ENCODE measurements around the gene NEU4. TPM values are rescaled to one million over a fixed set of nuclear protein-coding genes. Genes with fewer than 3 reads are reported as not detected.
"Not testable (repeated sequence)": the region's sequence is repeated elsewhere in the genome, so short reads cannot be mapped to it uniquely, and the experiment has no call there.

The NEU4 gene, protein sequence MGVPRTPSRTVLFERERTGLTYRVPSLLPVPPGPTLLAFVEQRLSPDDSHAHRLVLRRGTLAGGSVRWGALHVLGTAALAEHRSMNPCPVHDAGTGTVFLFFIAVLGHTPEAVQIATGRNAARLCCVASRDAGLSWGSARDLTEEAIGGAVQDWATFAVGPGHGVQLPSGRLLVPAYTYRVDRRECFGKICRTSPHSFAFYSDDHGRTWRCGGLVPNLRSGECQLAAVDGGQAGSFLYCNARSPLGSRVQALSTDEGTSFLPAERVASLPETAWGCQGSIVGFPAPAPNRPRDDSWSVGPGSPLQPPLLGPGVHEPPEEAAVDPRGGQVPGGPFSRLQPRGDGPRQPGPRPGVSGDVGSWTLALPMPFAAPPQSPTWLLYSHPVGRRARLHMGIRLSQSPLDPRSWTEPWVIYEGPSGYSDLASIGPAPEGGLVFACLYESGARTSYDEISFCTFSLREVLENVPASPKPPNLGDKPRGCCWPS
- 0.10 and 0.31 TPM in 2 replicates for total RNA-seq

DNA sequence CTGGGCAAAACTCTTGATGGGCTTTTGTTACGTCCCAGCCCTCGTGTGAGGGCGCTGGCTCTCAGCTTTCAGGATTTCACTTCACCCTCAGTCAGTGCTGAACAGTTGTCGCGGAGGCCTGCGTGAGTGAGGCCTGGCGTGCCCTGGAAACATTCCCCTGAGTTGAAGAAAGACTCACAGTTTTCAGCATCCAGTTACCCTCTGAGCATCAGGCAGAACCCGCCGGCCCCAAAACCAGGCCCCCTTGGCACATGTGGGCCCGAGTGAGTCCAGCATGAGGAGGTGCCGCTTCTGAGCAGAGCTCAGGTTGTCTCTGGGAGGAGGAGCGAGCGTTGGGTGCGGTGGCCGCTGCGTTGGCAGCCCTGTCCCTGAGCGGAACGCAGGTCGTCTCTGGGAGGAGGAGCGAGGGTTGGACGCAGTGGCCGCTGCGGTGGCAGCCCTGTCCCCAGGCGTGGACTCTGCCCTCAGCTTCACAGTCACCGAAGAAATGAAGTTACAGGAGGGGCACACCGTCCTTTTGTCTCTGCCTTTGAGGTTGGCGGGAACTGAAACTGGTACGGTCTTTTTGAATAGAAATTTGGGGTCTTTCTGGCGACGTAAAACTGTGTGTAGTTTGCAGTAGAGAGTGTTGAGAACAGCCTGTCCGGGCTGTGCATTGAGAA is at the start of gene NEU4:
Gene NEU4, plus strand, starts transcription at position 473 of the 662 bp plus-strand sequence. CDS start 5,292 bp downstream, outside the sequence.
- intact Hi-C loops (cut with micrococcal nuclease), result no loop called here
- DNase-seq (no peak), ATAC-seq (ENCODE audit: low read depth) (no peak)
- Mint-ChIP-seq H3K4me1 (peaks cover 21% of the 10 kb centered on the region), H3K36me3 (ENCODE audit: low read depth) (no peaks in the 10 kb centered on the region), H3K27ac (no peak within 1 kb of the TSS), H3K4me3 (no peak within 1 kb of the TSS), H3K27me3 (peaks cover 9% of the 10 kb centered on the region), H3K9me3 (no peaks in the 10 kb centered on the region)
- CTCF ChIA-PET, result no interaction called here
- TF ChIP-seq, protein P1, sequence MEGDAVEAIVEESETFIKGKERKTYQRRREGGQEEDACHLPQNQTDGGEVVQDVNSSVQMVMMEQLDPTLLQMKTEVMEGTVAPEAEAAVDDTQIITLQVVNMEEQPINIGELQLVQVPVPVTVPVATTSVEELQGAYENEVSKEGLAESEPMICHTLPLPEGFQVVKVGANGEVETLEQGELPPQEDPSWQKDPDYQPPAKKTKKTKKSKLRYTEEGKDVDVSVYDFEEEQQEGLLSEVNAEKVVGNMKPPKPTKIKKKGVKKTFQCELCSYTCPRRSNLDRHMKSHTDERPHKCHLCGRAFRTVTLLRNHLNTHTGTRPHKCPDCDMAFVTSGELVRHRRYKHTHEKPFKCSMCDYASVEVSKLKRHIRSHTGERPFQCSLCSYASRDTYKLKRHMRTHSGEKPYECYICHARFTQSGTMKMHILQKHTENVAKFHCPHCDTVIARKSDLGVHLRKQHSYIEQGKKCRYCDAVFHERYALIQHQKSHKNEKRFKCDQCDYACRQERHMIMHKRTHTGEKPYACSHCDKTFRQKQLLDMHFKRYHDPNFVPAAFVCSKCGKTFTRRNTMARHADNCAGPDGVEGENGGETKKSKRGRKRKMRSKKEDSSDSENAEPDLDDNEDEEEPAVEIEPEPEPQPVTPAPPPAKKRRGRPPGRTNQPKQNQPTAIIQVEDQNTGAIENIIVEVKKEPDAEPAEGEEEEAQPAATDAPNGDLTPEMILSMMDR (IDR thresholded peaks at IDR 0.05), result no peak
- POLR2A ChIA-PET, result no interaction called here

DNA sequence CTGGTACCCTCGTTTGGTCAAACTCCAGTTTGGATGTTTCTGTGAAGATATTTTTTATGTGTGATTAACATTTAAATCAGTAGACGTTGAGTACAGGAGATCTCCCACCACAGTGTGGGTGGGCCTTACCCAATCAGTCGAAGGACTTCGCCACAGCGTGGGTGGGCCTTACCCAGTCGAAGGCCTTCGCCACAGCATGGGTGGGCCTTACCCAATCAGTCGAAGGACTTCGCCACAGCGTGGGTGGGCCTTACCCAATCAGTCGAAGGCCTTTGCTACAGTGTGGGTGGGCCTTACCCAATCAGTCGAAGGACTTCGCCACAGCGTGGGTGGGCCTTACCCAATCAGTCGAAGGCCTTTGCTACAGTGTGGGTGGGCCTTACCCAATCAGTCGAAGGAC is 49.1 kb upstream of the NEU4 start:
- intact Hi-C loops (cut with micrococcal nuclease); H3K27me3 Mint-ChIP-seq; H3K4me1 Mint-ChIP-seq; H3K4me3 Mint-ChIP-seq; CTCF ChIA-PET; DNase-seq; POLR2A ChIA-PET; H3K9me3 Mint-ChIP-seq; ATAC-seq (ENCODE audit: low read depth): not testable (repeated sequence)
- Mint-ChIP-seq H3K36me3 (ENCODE audit: low read depth) (peaks cover 43% of the 10 kb centered on the region), H3K27ac (peak overlapping the region; percentile 8)

DNA sequence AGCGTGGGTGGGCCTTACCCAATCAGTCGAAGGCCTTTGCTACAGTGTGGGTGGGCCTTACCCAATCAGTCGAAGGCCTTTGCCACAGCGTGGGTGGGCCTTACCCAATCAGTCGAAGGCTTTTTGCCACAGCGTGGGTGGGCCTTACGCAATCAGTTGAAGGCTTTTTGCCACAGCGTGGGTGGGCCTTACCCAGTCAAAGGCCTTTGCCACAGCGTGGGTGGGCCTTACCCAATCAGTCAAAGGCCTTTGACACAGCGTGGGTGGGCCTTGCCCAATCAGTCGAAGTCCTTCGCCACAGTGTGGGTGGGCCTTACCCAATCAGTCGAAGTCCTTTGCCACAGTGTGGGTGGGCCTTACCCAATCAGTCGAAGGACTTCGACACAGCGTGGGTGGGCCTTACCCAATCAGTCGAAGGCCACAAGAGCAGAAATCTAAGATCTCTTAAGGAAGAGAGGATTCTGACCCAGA is 48.7 kb upstream of the NEU4 start:
- H3K36me3 Mint-ChIP-seq (ENCODE audit: low read depth), result peaks cover 40% of the 10 kb centered on the region
- no peak for DNase-seq
- CTCF ChIA-PET, result no interaction called here
- intact Hi-C loops (cut with micrococcal nuclease), result no loop called here
- H3K9me3 Mint-ChIP-seq, result peaks cover 3% of the 10 kb centered on the region
- H3K27me3 Mint-ChIP-seq, result no peaks in the 10 kb centered on the region
- POLR2A ChIA-PET, result no interaction called here
- H3K4me1 Mint-ChIP-seq, result no peaks in the 10 kb centered on the region
- no peak overlapping the region for H3K27ac Mint-ChIP-seq
- H3K4me3 Mint-ChIP-seq, result no peak overlapping the region
- no peak for ATAC-seq (ENCODE audit: low read depth)
- TF ChIP-seq, protein P1 (IDR thresholded peaks at IDR 0.05), result no peak

DNA sequence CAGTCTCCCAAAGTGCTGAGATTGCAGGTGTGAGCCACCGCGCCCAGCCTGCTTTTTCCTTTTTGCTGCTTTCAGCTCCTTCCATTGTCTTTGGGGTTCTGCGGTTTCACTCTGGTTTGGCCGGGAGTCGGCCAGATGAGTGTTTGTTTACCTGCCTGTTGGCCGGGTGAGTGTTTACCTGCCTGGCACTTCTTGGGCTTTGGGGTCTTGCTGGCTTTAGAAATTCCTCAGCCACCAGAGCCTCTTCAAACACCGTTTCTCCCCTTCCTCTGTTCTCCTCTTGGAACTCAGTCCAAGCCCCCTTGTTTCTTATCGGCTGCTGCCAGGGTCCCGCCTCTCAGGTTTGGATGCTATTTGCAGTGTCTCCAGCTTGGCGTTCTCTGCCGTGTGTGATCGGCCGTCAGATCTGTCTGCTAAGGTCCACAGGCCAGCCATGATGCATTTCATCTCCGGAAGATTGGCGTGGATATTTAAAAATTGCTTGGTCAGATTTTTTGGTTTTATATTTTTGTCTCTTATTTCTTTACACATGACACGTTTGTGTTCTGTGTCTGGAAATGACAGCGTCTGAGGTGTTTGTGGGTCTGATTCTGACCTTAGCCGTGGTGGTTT is 46.6 kb upstream of the NEU4 start:
- TF ChIP-seq, protein P1 (IDR thresholded peaks at IDR 0.05), result no peak
- H3K9me3 Mint-ChIP-seq, result peaks cover 3% of the 10 kb centered on the region
- CTCF ChIA-PET, result no interaction called here
- no peak overlapping the region for H3K27ac Mint-ChIP-seq
- no peak overlapping the region for H3K4me3 Mint-ChIP-seq
- H3K4me1 Mint-ChIP-seq, result no peaks in the 10 kb centered on the region
- H3K27me3 Mint-ChIP-seq, result no peaks in the 10 kb centered on the region
- peaks cover 24% of the 10 kb centered on the region for H3K36me3 Mint-ChIP-seq (ENCODE audit: low read depth)
- DNase-seq (no peak), ATAC-seq (ENCODE audit: low read depth) (no peak)
- intact Hi-C loops (cut with micrococcal nuclease), result no loop called here
- POLR2A ChIA-PET, result no interaction called here

DNA sequence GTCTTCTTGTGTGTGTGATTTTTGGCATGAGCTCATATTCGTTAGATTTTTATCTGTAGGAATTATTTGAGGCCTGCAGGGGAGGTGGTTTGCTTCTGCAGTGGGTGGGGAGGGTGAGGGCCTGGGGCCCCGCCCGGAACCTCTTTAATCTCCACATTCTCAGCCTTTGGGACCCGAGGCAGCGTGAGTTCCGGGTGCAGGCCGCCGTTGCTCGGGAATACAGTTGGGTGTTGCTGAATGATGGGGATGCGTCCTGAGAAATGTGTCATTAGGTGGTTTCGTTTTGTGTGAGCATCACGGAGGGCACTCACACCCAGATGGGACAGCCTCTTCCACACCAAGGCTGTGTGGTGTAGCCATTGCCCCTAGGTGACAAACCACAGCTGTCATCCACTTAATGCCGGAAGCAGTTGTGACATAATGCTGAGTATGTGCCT is 46.0 kb upstream of the NEU4 start:
- Mint-ChIP-seq H3K27me3 (no peaks in the 10 kb centered on the region), H3K4me1 (no peaks in the 10 kb centered on the region), H3K9me3 (peaks cover 3% of the 10 kb centered on the region), H3K36me3 (ENCODE audit: low read depth) (peaks cover 21% of the 10 kb centered on the region), H3K27ac (no peak overlapping the region), H3K4me3 (no peak overlapping the region)
- intact Hi-C loops (cut with micrococcal nuclease), result no loop called here
- TF ChIP-seq, protein P1 (IDR thresholded peaks at IDR 0.05), result no peak
- DNase-seq (no peak), ATAC-seq (ENCODE audit: low read depth) (no peak)
- ChIA-PET CTCF (no interaction called here), POLR2A (no interaction called here)
